HCT116 (cell line): ENCODE results near the gene GSTA3. TPM values are rescaled to one million over a fixed set of nuclear protein-coding genes. Genes with fewer than 3 reads are reported as not detected.
"Not testable (repeated sequence)": the region's sequence is repeated elsewhere in the genome, so short reads cannot be mapped to it uniquely, and the experiment has no call there.

Source experiments
- ATAC-seq: fragments of 200-7000 bp; cut with Tn5 transposase; 2 replicates; pipeline ENCODE4 v1.9.1; 2020; ENCODE audit warnings: mild to moderate bottlenecking, moderate library complexity
- BruUV-seq: library from RNA; stranded (reverse); fragments of 400-500 nt; replicated peaks from 2 replicates; lab custom pipeline; 2021; lab: Mats Ljungman, UMichigan
- CTCF ChIA-PET: fragments of 300-600 bp; sonication (Branson Sonifier 250); formaldehyde crosslinking; loops from one replicate; lab custom pipeline; 2021; ENCODE audit warnings: antibody characterized with exemption; lab: Charles Lee
- POLR2A ChIA-PET: fragments of 300-600, 350-600 bp; sonication (Branson Sonifier 250); formaldehyde crosslinking; loops from one replicate; lab custom pipeline; 2021; ENCODE audit warnings: antibody characterized with exemption; lab: Charles Lee
- RAD21 ChIA-PET, 2 experiments: fragments of 300-600 bp; sonication (Branson Sonifier 250); formaldehyde crosslinking; loops; one replicate each; lab custom pipeline; 2023; ENCODE audit warnings: low total read pairs in 2 of 2; ENCODE audit not compliant: uncharacterized antibody in 2 of 2, unreplicated experiment in 2 of 2, low non-redundant PET in 1 of 2; lab: Charles Lee
- DNase-seq: peaks from one replicate; pipeline ENCODE4 v3.0.0-alpha.2; 2010; ENCODE audit warnings: low read depth, low spot score
- H2AFZ ChIP-seq: fragments of 200-600 bp; shearing (Covaris generic), sonication (generic); 2 replicates; pipeline ENCODE4 v1.6.1; 2017; ENCODE audit warnings: low read depth, mixed run types, mixed read lengths, antibody characterized with exemption, low read length; ENCODE audit not compliant: poor library complexity, severe bottlenecking
- H3K27ac ChIP-seq: 2 replicates; pipeline ENCODE4 v1.5.1; 2012; ENCODE audit warnings: low read depth, low read length
- H3K27me3 ChIP-seq: fragments of 200-600 bp; sonication (generic); 2 replicates; pipeline ENCODE4 v1.6.1; 2016; ENCODE audit warnings: mixed run types, low read length, mixed read lengths; ENCODE audit not compliant: insufficient read depth
- H3K36me3 ChIP-seq, 2 experiments: fragments of 200-500 bp in 1 of 2; fragments of 200-600 bp in 1 of 2; sonication (Bioruptor generic) in 1 of 2; sonication (generic) in 1 of 2; 2 replicates each; pipeline versions ENCODE4 v1.5.1 to v1.6.1; 2014 to 2016; ENCODE audit warnings: low read length in 2 of 2, inconsistent platforms in 1 of 2, mixed read lengths in 1 of 2, mixed run types in 1 of 2; ENCODE audit not compliant: insufficient read depth in 2 of 2, control insufficient read depth in 1 of 2
- H3K4me1 ChIP-seq, 2 experiments: fragments of 200-600 bp in 1 of 2; sonication (generic) in 1 of 2; 2 replicates each; pipeline versions ENCODE4 v1.5.1 to v1.6.1; 2012 to 2017; ENCODE audit warnings: low read length in 2 of 2, inconsistent platforms in 1 of 2, mild to moderate bottlenecking in 1 of 2, mixed read lengths in 1 of 2, mixed run types in 1 of 2, moderate library complexity in 1 of 2; ENCODE audit not compliant: insufficient read depth in 2 of 2, control insufficient read depth in 1 of 2
- H3K4me2 ChIP-seq: fragments of 200-600 bp; sonication (generic); 2 replicates; pipeline ENCODE4 v1.6.1; 2017; ENCODE audit warnings: mixed run types, low read length, mixed read lengths
- H3K4me3 ChIP-seq, 2 experiments: fragments of 200-600 bp in 1 of 2; sonication (generic) in 1 of 2; replicated peaks in 1 of 2; 2 replicates each; pipeline ENCODE4 v1.5.1; 2011 to 2016; ENCODE audit warnings: low read length in 2 of 2, control low read depth in 1 of 2, low read depth in 1 of 2, mild to moderate bottlenecking in 1 of 2, mixed read lengths in 1 of 2, mixed run types in 1 of 2
- H3K79me2 ChIP-seq: fragments of 200-600 bp; sonication (generic); 2 replicates; pipeline ENCODE4 v1.6.1; 2017; ENCODE audit warnings: mild to moderate bottlenecking, mixed run types, low read length, moderate library complexity, mixed read lengths; ENCODE audit not compliant: insufficient read depth
- H3K9ac ChIP-seq: fragments of 200-600 bp; sonication (generic); 2 replicates; pipeline ENCODE4 v1.6.1; 2016; ENCODE audit warnings: low read length, mixed read lengths
- H3K9me2 ChIP-seq: fragments of 200-600 bp; sonication (generic), shearing (Covaris generic); 2 replicates; pipeline ENCODE4 v1.6.1; 2017; ENCODE audit warnings: mixed run types, mild to moderate bottlenecking, moderate library complexity; ENCODE audit not compliant: insufficient read depth
- H3K9me3 ChIP-seq, 2 experiments: fragments of 200-500 bp in 1 of 2; fragments of 200-600 bp in 1 of 2; sonication (Bioruptor generic) in 1 of 2; sonication (generic) in 1 of 2; 2 replicates each; pipeline ENCODE4 v1.6.1; 2014 to 2017; ENCODE audit warnings: low read length in 2 of 2, mixed read lengths in 2 of 2, inconsistent platforms in 1 of 2, low read depth in 1 of 2, mild to moderate bottlenecking in 1 of 2, mixed run types in 1 of 2, moderate library complexity in 1 of 2; ENCODE audit not compliant: control insufficient read depth in 1 of 2, insufficient read depth in 1 of 2
- H4K20me1 ChIP-seq: fragments of 200-600 bp; sonication (generic), shearing (Covaris generic); 2 replicates; pipeline ENCODE4 v1.6.1; 2017; ENCODE audit warnings: mixed run types, mild to moderate bottlenecking, moderate library complexity; ENCODE audit not compliant: insufficient read depth
- CTCF ChIP-seq, 3 experiments: fragments of 200-600 bp in 1 of 3; sonication (generic) in 1 of 3; IDR thresholded peaks in 2 of 3; conservative IDR thresholded peaks in 1 of 3; 2 replicates each; pipeline ENCODE4 v1.5.1; 2012 to 2017; ENCODE audit warnings: low read depth in 2 of 3, low read length in 2 of 3, antibody characterized with exemption in 1 of 3, borderline replicate concordance in 1 of 3, control low read depth in 1 of 3, mild to moderate bottlenecking in 1 of 3, mixed read lengths in 1 of 3, mixed run types in 1 of 3, moderate library complexity in 1 of 3; ENCODE audit not compliant: insufficient read depth in 1 of 3
- EGR1 ChIP-seq: IDR thresholded peaks from 2 replicates; pipeline ENCODE4 v1.6.1; 2012; ENCODE audit warnings: low read depth
- ELF1 ChIP-seq: IDR thresholded peaks from 2 replicates; pipeline ENCODE4 v1.6.1; 2012; ENCODE audit warnings: low read depth, borderline replicate concordance
- POLR2A ChIP-seq: IDR thresholded peaks from 2 replicates; pipeline ENCODE4 v1.7.0; 2011; ENCODE audit warnings: borderline replicate concordance; ENCODE audit not compliant: insufficient read depth, insufficient read length; ENCODE audit errors: extremely low read depth
- RAD21 ChIP-seq: IDR thresholded peaks from 2 replicates; pipeline ENCODE4 v1.6.1; 2012; ENCODE audit warnings: low read depth, mild to moderate bottlenecking
- SIN3A ChIP-seq: IDR thresholded peaks from 2 replicates; pipeline ENCODE4 v1.6.1; 2012; ENCODE audit warnings: low read depth
- intact Hi-C: fragments of 100-400 bp; cut with micrococcal nuclease; formaldehyde crosslinking; loops from 2 replicates; pipeline ENCODE4 v1.10.0; 2022
- total RNA-seq: library from RNA; stranded (reverse); gene quantifications from one replicate; pipeline ENCODE4 v1.2.1, GENCODE V29; 2021; ENCODE audit not compliant: unreplicated experiment

Gene GSTA3
- total RNA-seq, 1 experiment from 2014 or later: not detected

- RAD21 ChIA-PET: no interaction called here
- Histone ChIP-seq H2AFZ (peak overlapping the region; percentile 80), H3K4me3 (no peak overlapping the region), H3K36me3 (no peaks in the 10 kb centered on the region)
- TF ChIP-seq CTCF (IDR thresholded peaks at IDR 0.05 in 2 of 3, conservative IDR thresholded peaks at IDR 0.05 in 1 of 3; ENCODE audit: borderline replicate concordance in 1 of 3, insufficient read depth in 1 of 3, low read depth in 2 of 3, low read length in 2 of 3) (peak; percentile 15 to 43 (median 42); a peak in 2 of 6 replicates), ELF1 (no peak), RAD21 (peak; percentile 17; the same call in 1 of the 2 replicates), SIN3A (no peak)
- TF ChIP-seq, all 23 proteins: peak for 2
- Histone ChIP-seq H3K9me2 (no peaks in the 10 kb centered on the region), H3K4me2 (no peak overlapping the region), H3K79me2 (no peaks in the 10 kb centered on the region), H3K9me3 (no peaks in the 10 kb centered on the region), H3K9ac (no peak overlapping the region), H4K20me1 (no peaks in the 10 kb centered on the region), H3K4me1 (no peaks in the 10 kb centered on the region), H3K27ac (no peak overlapping the region), H3K27me3 (no peaks in the 10 kb centered on the region)
- POLR2A ChIA-PET: no interaction called here
- intact Hi-C loops: no loop called here
- no peak for DNase-seq
- CTCF ChIA-PET: no interaction called here
- ATAC-seq: peak; percentile 96
- no TSS peak for BruUV-seq
These were observed 4.8 kb downstream of the GSTA3 start for GRCh38 chr6:52904562-52905279.

GRCh38 chr6:52900536-52900935 is 9.0 kb downstream of the GSTA3 start:
- H4K20me1 ChIP-seq: no peaks in the 10 kb centered on the region
- RAD21 ChIA-PET: no interaction called here
- no peak overlapping the region for H2AFZ ChIP-seq
- DNase-seq (no peak), ATAC-seq (no peak)
- CTCF ChIA-PET: no interaction called here
- H3K9me3 ChIP-seq: no peaks in the 10 kb centered on the region
- H3K9ac ChIP-seq: no peak overlapping the region
- no peaks in the 10 kb centered on the region for H3K36me3 ChIP-seq
- POLR2A ChIA-PET: no interaction called here
- no TSS peak for BruUV-seq
- intact Hi-C loops: no loop called here
- no peaks in the 10 kb centered on the region for H3K4me1 ChIP-seq
- H3K27ac ChIP-seq: no peak overlapping the region
- no peak for TF ChIP-seq EGR1
- no peak for TF ChIP-seq POLR2A
- no peaks in the 10 kb centered on the region for H3K79me2 ChIP-seq
- H3K4me2 ChIP-seq: no peak overlapping the region
- no peaks in the 10 kb centered on the region for H3K27me3 ChIP-seq
- no peaks in the 10 kb centered on the region for H3K9me2 ChIP-seq
- H3K4me3 ChIP-seq: no peak overlapping the region

- POLR2A ChIA-PET, H4K20me1 ChIP-seq, H3K4me3 ChIP-seq, H2AFZ ChIP-seq, H3K4me2 ChIP-seq, H3K27me3 ChIP-seq, ATAC-seq, H3K27ac ChIP-seq, intact Hi-C loops, DNase-seq, H3K4me1 ChIP-seq, H3K36me3 ChIP-seq, H3K9me2 ChIP-seq, H3K79me2 ChIP-seq, H3K9me3 ChIP-seq, H3K9ac ChIP-seq, RAD21 ChIA-PET, BruUV-seq: not testable (repeated sequence)
- CTCF ChIA-PET: interaction anchor here (0.6 kb wide), 1 partner anchor 14 kb away, joined by 3 read pairs; no protein-coding TSS in a partner anchor
These were observed 13.7 kb downstream of the GSTA3 start for GRCh38 chr6:52895790-52896189.
